ENCODE measurements around the gene TXNDC17.
"Not testable (repeated sequence)": the region's sequence is repeated elsewhere in the genome, so short reads cannot be mapped to it uniquely, and the experiment has no call there.

The TXNDC17 gene

DNA sequence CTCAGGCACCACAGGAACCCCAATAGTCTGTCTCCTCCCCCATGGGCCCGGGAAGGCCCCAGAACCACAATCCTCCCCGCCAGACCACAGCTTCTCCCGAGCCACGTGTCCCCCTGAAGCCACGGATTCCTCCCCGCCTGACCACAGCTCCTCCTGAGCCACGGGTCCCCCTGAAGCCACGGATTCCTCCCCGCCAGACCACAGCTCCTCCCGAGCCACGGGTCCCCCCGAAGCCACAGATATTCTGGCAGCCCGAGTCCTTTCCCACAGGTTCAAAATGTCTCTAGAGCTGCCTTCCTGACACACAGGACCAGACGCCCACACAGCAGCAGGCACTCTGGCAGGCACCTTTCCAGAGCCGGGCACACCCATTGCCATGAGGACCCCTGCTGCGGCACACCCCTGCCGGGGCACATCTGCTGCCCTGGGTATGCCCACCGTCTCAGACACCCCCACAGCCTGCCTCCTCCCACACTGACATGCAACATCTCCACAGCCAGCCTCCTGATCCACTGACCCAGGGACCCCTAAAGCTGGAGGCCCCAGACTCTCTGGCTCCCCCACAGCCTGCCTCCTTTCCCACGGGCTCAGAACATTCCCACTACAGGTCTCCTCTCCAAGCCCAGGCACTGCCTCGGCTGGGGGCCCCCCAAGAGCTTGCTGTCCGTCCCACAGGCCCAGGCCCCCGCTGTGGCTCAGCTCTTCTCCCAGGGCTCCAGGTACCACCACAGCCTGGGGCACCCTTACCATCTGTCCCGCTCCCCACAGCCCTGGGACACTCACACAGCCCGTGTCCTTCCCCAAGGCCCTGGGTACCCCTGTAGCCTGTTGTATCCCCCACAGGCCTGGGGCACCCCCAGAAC, 2.6 kb upstream of the TXNDC17 start:
- DNase-seq, result no peak

DNA sequence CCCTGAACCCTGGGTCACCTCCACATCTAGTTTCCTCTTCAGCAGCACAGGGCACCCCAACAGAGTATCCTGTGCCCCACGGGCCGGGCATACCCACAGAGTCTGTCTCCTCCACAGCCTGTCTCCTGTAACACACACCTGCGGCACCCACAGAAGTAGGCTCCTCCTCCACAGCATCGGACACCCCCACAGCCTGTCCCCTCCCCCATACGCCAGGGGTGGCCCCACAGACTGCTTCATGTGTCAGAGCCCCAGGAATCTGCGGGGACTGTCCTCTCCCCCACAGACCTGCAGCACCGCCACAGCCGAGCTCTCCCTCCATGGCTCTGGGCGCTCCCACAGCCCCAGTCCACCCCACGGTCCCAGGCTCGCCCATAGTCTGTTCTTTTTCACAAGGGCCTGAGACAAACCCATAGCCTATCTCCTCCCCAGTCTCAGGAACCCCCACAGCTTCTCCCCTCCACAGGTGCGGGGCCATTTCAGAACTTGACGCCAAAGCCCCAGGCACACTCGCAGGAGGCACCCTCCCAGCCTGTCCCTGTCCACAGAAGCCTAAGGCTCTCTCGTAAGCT, 1.8 kb upstream of the TXNDC17 start:
- DNase-seq, result no peak

DNA sequence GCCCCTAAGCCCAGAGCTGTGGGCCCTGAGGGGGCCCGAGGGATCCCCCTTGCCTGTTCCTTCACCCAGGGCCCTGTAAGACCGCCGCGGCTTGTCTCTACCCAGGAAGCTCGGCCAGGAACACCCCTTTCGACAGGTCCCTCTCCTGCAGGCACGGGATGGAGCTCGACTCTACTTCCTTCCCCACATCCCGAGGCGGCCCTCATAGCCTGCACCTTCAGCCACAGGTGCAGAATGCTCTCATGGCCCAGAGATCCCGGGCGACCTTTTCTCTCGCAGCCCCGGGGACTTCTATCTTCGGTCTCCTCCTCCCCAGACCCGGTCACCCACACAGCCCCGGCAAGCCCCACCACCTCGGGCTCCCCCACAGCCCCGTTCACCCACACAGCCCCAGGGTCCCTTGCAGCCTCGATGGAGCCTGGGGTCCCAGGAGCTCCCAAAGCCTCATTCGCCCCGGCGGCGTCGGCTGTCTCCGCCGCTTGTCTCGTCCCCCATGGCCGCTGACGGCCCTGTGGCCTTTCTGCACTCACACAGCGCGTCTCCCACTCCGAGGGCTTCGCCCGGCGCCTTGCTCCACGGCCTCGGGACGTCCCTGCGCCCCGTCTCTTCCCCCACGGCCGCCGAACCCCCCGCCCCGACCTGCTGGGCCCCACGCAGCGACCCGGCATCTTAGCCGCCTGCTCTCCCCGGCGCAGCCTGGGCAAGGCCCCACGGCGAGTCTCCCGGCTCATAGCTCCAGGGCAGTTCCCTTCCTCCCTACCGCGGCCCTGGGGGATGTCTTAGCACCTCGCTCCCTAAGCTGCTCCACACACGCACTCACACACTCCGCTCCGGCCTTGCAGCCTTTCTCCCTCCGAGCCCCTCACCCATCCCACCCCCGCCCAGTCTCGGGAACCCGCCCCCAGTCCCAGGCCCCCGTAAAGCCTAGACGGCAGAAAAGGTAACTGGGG, 999 bp upstream of the TXNDC17 start:
- peak in 3 of 6 experiments; percentile 42 to 71 (median 52) for DNase-seq

DNA sequence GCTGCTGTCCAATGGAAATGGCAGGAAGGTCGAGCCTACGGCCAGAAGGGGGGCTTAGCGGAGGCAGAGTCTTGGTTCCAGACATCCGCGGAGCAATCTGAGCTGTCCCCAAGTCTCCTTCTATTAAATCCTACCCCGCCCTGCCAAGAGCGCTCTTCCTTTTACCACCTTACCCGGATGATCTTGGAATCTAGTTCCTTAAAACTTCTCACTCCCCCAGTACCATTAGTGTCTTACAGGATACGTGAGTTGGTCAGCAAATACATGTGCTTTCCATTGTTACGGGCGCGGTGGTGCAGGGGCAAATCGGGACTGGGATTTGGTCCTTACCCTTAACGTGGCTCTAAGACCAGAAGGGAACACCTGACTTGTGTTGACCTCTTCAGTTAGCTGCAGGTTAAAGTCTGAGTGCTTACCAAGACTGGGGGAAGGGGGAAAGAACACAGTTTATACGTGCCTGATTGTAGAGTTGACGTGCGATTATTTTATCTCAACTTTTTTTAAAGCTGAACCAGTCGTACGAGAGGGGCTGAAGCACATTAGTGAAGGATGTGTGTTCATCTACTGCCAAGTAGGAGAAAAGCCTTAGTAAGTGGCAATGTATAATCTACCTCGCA, 495 bp downstream of the TXNDC17 start:
- DNase-seq, result peak in 1 of 6 experiments; percentile 66

DNA sequence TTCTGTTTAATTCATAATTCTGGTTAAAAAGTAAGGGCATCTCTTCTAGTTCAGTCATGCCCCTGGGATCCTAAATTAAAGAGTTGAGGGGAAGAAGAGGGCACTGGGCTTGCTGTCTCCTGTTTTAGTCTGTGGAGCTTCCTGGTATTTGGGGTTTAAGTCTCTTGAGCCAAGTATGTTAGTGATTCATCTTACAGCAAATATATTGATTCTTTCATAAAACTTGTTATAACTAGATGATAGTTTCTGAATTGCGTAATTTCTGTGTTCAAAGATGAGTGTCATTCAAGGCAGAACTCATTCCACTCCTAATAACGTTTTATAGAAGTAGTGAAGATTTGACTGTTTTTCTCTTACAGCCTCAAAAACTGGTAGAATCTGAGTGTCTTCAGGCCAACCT, 1.7 kb downstream of the TXNDC17 start:
- DNase-seq, result no peak

DNA sequence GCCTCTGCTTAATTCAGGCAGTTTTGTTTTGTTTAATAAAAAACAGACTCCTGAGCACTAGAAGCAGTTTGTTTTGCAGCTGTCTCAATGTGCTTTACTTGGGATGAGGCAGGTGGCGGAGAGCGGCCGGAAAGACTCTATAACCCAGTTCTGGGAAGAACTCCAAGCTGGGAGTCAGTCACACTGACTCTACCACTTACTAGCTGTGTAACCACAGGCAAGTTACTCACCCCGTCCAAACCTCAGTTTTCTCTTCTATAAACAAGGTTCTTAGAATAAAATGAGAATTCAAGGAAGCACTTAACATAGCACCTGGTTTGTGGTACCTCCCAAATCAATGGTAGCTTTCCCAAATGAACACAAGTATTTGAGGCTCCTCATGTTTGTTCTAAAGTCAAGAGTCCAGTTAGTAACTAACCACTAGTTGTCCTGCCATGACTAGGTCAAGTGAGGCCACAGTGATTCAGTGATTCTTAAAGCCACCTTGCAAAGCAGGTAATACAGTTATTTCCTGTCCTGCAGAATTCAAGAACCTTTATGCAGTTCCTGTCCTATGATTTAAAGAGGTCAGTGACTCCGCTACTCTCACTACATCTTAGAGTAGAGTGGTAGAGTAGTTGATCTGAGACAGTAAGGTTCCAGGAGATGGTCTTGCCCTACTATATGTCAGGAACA, 2.7 kb downstream of the TXNDC17 start:
- DNase-seq, result no peak

DNA sequence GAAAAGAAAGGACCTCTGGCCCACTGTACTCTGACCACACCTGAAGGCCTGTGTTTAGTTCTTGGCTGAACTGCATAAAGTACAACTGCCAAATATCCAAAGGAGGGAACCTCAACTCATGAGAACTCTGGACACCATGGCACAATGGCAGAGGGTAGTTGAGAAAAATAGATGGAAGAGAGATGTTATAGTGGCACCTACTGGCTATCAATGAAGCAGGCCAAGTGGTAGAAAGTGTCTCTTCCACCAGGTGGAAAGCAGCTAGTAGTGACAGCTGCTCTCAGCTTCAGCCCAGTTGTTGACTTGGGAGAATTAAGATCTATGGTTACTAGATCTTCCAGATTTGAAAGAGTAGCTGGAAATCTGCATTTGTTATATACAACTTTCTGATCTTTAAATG, 7.3 kb downstream of the TXNDC17 start:
- DNase-seq, result no peak

DNA sequence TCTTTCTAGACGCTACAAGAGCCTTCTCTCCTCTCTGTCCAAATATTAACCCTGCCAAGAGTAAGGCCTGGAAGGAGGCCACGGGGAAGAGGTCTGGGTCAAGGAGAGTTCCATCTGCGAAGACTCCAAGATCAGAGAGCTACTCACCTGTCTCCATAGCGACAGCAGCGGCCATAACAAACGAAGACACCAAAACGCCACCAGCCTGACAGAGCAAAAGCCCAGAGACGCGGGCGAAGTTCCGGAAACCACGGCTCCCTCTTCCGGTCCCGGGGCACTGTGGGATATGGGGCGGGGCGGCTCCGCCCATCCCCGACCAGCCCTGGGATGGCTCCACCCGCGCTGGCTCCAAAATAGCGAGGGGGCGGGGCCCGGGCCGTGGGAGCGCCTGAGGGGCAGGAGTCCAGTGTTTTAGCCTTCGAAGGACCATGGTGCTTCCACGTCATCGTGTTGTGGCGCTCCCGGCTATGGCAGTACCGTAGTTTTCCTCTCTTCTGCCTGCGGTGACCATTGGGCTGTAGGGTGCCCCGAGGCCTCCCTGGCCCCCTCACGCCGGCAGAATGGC, 10.6 kb downstream of the TXNDC17 start, which contains the start of the genes C17orf100 and MED31:
Gene C17orf100, plus strand, starts transcription at position 409 of the 565 bp plus-strand sequence. Its CDS starts 152 bp downstream, at position 561.
Gene MED31, minus strand, starts transcription at position 252 of the 565 bp plus-strand sequence. Its CDS starts 77 bp downstream, at position 175.
- peak; percentile 89 to 92 (median 90) for DNase-seq

DNA sequence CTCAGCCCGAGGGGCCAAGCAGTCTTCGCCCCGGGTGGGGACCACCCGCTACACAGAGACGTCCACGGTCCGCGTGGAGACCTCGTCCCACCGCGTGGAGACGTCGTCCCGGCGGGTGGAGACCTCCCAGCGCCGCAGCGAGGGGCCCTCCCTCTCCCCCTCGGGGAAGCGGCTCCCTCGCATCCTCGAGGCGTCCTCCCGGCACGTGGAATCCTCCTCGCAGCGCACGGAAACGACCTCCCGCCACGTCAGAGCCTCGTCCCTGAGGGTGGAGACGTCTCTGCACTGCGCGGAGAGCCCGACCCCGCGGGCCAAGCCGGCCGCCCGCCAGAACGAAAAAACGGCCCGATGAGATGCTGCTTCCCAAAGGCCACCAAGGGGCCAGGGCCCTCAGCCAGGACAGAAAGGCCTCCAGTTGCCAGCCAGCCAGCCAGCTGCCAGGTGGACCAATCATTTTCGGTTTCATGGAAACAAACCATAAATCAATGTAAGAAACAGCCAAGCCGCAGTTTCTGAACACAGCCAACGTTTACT, 11.1 kb downstream of the TXNDC17 start:
- DNase-seq, result peak in 5 of 6 experiments; percentile 32 to 56 (median 44)

DNA sequence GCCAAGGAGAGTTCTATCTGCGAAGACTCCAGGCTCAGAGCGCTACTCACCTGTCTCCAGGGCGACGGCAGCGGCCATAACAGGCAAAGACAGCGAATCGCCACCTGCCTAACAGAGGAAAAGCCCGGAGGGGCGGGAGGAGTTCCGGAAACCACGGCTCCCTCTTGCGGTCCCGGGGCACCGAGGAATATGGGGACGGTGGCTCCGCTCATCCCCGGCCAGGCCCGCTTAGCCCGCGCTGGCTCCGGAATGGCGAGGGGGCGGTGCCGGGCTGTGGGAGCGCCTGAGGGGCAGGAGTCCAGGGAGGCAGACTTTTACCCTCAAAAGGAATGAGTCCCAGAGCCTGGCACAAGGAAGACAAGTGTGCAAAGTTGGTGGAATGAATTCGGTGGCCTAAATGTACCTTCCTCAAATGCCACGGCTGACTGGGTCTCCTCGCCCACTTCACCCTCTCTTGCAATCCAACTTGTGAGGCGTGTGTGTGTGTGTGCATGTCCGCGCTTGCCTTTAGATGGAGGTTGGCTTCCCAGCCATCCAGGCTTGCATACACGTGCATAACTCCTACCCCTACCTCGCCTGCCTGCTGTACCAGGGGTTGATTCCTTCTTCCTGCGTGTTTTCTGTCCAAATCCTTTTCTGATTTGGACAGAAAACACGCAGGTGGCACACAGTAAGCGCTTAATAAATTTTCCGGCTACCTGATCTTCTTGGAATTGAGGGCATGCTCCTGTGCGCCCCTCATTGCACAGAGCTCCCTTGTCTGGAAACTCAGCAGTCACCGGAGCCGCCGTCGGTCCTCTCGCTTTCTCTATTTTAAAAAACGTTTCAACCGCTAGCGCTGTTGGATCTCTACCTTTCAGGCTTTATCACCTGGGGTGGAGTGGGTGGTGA, 14.2 kb downstream of the TXNDC17 start:
- no peak for DNase-seq

DNA sequence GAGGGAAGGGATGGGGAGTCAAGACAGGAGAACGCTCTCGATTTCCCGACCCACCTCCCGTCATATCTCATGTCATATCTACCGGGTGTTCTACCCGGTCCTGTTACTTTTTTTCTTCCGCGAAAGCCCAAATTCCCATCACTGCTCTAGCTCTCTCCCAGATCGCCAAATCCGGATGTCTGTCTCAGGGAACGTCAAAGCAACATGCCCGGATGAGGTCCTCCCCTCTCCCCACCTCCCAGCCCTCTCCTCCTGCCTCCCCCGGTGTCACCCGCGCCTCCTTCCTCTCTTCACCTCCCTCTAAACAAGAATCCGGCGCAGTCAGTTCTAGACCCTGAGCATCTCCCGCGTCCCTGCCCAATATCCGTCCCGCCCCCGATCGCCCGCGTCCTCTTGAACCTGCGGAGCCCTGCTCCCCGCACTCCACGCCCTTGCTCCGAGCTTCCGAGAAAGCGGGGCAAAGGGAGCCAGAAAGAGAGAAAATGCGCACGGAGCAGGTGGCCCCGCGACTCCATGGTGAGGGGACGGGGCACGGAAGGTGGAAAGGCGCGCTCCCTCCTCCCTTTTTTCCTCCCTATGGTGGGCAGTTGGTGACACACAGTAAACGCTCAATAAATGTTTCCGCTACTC, 15.0 kb downstream of the TXNDC17 start:
- not testable (repeated sequence) for DNase-seq

DNA sequence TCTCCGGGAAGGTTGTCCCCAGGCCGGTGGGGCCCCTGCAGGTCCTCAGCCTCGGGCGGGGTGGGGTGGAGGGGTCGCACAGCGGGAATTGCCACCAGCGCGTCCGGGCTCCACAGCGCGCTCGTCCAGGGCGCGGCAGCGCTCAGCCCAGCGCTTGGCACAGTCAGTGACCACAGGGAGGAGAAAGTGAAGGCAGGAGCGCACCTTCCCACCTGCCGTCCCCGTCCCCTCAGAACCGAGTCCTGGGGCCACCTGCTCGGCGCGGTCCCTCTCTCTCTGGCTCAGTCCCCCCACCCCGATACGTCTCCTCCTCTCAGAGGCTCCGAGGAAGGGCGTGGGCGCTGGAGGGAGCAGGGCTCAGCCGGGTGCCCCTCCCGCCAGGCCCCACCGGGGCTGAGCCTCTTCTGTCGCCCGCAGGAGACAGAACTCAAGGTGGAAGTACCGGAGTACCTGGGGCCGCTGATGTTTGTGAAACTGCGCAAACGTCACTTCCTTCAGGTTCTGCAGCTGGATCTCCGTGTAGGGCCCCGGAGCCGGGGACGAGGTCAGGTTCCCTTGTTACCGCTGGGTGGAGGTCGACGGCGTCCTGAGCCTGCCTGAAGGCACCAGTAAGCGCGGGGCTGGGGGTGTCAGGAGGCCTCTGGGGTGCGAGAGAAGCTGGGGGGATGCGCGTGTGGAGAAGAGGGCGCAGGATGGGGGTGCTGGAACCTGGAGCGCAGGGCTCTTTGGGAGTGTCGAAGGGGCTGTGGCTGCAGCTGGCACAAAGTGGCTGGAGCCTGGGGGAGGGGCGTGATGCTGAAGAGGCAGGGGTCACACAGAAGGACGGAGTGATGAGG, 16.2 kb downstream of the TXNDC17 start:
- DNase-seq, result peak; percentile 34 to 77 (median 52)

DNA sequence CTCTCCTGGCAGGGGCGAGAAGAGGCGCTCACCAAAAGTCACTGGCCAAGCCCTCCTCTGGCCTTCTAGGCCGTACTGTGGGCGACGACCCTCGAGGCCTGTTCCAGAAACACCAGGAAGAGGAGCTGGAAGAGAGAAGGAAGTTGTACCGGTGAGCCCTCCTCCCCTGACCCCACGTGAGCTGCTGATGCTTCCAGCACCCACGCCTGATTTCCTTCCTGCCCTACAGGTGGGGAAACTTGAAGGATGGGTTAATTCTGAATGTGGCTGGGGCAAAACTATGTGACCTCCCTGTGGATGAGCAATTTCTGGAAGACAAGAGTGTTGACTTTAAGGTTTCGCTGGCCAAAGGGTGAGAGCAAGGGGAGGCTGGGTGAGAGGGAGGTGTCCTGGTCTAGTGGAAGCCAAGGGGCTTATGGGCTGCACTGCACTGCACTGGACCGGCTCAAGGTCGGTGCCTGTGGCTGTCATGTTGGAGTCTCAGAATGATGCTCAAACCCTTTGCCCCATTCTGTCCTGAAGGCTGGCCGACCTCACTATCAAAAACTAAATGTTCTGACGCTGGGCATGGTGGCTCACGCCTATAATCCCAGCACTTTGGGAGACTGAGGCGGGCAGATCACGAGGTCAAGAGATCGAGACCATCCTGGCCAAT, 16.9 kb downstream of the TXNDC17 start:
- DNase-seq, result no peak

DNA sequence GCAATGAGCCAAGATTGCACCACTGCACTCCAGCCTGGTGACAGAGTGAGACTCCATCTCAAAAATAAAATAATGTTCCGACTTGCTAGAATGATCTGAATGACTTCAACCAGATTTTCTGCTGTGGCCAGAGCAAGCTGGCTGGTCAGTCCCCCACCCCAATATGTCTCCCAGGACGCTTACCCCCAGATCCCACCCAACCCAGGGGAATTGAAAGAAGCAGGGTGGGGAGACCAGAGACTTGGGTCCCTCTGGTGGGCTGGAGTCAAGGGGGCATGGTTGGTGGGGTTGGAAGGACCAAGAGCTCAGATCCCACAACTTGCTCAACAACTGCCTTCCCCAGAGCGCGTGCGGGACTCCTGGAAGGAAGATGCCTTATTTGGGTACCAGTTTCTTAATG, 17.6 kb downstream of the TXNDC17 start:
- not testable (repeated sequence) for DNase-seq

DNA sequence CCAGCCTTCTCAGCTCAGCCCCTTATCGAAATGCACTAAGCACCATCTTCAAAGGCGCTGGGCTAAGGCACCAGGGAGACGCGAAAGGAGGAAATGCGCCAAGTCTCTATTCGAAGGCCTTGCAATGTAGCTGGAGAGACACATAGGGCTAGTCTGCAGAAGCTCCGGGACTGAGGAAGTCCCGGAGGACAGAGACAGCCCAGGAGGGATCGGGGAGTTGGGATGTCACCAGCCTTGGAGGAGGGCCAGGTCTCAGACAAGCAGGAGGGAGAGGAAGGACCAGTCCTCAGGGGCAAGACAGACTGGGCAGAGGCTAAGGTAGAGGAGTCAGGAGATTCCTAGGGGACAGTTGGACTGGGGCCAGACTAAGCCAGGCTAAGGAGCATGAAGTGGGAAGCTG, 19.2 kb downstream of the TXNDC17 start:
- no peak for DNase-seq

DNA sequence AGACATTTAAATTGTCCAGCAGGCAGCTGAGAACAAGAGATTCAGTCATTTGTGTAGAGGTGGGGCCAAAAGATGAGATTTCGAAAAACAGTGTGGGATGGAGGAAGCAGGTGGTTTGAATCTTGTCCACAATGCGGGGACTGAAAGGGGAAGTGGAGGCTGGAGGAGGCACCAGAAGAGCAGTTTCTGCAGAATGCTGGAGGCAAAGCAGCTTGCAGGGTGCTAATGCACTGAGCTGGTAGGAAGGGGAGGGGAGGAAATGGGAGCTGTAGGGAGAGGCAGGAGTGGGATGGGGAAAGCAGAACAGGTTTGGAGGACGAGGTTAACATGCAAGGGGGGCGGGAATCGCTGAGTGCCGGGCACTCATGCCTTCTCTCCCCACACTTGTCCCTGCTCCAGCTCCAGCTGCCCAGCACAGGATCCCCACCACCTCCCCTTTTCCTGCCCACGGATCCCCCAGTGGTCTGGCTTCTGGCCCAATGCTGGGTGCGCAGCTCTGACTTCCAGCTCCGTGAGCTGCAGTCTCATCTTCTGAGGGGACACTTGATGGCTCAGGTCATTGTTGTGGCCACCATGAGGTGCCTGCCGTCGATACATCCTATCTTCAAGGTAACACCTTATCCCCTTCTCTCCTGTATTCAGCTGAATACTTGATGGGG, 20.1 kb downstream of the TXNDC17 start:
- DNase-seq, result no peak

DNA sequence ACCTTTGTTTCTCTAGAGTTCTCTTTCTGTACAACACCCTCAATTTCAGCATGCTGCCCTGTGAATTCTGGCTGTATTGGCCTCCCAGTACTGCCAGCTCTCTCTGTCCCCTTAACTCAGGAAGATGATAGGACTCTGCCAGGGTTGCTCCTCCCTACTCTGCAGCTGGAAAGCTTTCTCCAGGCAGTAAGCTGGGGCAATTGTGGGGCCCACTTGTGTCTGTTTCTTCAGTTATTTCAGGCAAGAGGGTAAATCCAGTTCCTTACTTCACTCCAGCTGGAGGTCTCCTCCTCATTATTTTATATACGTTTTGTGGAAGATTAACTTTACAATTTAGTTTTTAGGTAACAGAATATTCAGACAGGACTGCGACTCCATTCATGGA, 20.6 kb downstream of the TXNDC17 start:
- DNase-seq, result no peak

DNA sequence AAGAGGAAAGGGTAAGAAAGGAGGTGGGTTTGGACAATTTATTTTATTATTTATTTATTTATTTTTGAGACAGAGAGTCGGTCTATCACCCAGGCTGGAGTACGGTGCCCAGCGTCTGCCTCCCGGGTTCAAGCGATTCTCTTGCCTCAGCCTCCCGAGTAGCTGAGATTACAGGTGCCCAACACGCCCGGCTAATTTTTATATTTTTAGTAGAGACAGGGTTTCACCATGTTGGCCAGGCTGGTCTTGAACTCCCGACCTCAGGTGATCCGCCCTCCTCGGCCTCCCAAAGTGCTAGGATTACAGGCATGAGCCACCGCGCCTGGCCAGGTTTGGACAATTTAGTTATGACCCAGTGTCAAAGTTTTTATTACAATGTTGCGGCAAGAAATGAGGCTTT, 22.3 kb downstream of the TXNDC17 start:
- not testable (repeated sequence) for DNase-seq
